SJSA1 (cell line): ENCODE measurements around the gene AKT1S1. TPM values are rescaled to one million over a fixed set of nuclear protein-coding genes. Genes with fewer than 3 reads are reported as not detected.

ENCODE experiments used
- DNase-seq, 2 experiments: peaks; one replicate each; pipeline ENCODE4 v3.0.0-alpha.2; 2015 to 2020; ENCODE audit warnings: low spot score in 2 of 2, low read depth in 1 of 2
- H3K27ac ChIP-seq: fragments of 250-450 bp; sonication (Bioruptor Pico); 2 replicates; pipeline ENCODE4 v1.5.1; 2020; ENCODE audit warnings: mild to moderate bottlenecking, moderate library complexity
- H3K27me3 ChIP-seq: fragments of 250-450 bp; sonication (Bioruptor Pico); replicated peaks from 2 replicates; pipeline ENCODE4 v1.5.1; 2020; ENCODE audit warnings: mild to moderate bottlenecking, moderate library complexity
- H3K36me3 ChIP-seq: fragments of 250-450 bp; sonication (Bioruptor Pico); 2 replicates; pipeline ENCODE4 v1.5.1; 2020; ENCODE audit warnings: mild to moderate bottlenecking
- H3K4me1 ChIP-seq: fragments of 250-450 bp; sonication (Bioruptor Pico); replicated peaks from 2 replicates; pipeline ENCODE4 v1.6.1; 2021; ENCODE audit warnings: mild to moderate bottlenecking
- H3K4me3 ChIP-seq: fragments of 250-450 bp; sonication (Bioruptor Pico); 2 replicates; pipeline ENCODE4 v1.5.1; 2020; ENCODE audit warnings: mild to moderate bottlenecking
- H3K9me3 ChIP-seq: fragments of 250-450 bp; sonication (Bioruptor Pico); replicated peaks from 2 replicates; pipeline ENCODE4 v1.5.1; 2020; ENCODE audit warnings: mild to moderate bottlenecking
- total RNA-seq: library from RNA; depleted of rRNA; stranded (reverse); fragments of >200 nt; shearing (Covaris generic); gene quantifications from 2 replicates; pipeline ENCODE4 v1.2.3, GENCODE V29; 2014

Gene AKT1S1
- total RNA-seq, 1 experiment from 2014 or later: 8.8 TPM

- no peaks in the 10 kb centered on the region for H3K9me3 ChIP-seq
- H3K27ac ChIP-seq: no peak overlapping the region
- peaks cover 42% of the 10 kb centered on the region for H3K4me1 ChIP-seq
- H3K4me3 ChIP-seq: no peak overlapping the region
- H3K27me3 ChIP-seq: no peaks in the 10 kb centered on the region
- peaks cover 56% of the 10 kb centered on the region for H3K36me3 ChIP-seq
- no peak for DNase-seq
Observed at GRCh38 chr19:49853852-49854377, 23.2 kb downstream of the AKT1S1 start.

DNA sequence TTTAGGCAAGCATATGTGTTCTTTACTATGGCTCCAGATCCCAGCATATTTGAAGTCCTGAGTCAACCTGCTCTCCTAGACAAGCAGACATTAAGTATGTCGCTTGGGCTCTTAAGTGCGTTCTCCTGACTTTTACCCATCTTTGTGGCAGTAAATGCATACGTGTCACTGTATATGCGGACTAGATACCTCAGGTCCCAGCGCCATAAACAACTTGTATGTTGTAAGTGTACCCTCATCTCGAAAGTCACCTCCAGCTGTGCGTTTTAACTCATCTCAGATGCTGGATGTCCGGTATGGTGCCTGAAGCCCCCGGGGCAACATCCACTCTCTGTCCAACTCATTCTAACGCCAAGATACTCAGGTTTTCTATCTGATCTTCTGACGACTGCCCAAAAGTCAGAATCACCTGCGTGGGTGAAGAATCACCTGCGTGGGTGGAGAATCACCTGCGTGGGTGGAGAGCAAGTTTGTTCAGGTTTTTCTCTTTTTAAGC, 24.5 kb downstream of the AKT1S1 start:
- H3K27me3 ChIP-seq: no peaks in the 10 kb centered on the region
- peaks cover 42% of the 10 kb centered on the region for H3K4me1 ChIP-seq
- H3K36me3 ChIP-seq: peaks cover 44% of the 10 kb centered on the region
- H3K4me3 ChIP-seq: peak overlapping the region; percentile 84; the same call in 1 of the 2 replicates
- no peak for DNase-seq
- H3K9me3 ChIP-seq: no peaks in the 10 kb centered on the region
- no peak overlapping the region for H3K27ac ChIP-seq

DNA sequence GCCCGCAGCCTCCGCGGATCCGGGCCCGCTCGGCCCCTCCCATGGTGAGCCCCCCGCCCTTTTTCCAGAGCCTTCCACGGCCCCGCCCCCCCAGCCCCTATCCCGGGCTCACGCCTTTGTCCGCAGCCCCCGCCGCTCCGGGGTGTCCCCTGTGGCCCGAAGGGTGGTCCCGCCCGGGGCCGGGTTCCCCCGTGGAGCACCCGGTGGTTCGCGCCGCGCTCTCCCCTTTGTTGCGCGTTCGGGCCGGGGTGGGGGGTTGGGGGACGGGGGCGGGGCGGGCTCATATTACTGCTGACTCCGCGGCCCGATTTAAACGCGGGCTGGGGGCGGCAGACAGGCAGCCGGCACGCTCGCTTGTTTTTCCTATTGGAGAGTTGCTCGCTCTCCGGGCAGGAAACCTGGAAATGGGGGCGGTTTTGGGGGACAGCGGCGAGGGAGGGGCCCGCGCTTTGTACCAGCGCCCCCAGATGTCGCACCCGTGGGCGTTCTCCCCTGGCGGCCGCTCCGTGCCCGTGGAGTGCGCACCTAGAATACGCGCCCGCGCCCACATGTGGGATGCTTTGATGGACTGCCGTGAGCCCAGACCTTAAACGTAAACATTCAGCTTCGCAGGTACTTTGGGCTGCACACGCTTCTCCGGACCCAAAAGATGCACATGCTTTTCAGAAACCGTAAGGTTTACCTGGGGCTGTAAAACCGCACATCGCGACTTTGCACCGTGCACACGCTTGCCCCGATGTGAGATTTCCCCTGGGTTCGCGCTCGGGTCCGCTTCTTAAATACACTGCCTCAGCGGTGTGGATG, 25.5 kb downstream of the AKT1S1 start:
- no peaks in the 10 kb centered on the region for H3K27me3 ChIP-seq
- H3K27ac ChIP-seq: no peak overlapping the region; the same call in 1 of the 2 replicates
- no peak for DNase-seq

DNA sequence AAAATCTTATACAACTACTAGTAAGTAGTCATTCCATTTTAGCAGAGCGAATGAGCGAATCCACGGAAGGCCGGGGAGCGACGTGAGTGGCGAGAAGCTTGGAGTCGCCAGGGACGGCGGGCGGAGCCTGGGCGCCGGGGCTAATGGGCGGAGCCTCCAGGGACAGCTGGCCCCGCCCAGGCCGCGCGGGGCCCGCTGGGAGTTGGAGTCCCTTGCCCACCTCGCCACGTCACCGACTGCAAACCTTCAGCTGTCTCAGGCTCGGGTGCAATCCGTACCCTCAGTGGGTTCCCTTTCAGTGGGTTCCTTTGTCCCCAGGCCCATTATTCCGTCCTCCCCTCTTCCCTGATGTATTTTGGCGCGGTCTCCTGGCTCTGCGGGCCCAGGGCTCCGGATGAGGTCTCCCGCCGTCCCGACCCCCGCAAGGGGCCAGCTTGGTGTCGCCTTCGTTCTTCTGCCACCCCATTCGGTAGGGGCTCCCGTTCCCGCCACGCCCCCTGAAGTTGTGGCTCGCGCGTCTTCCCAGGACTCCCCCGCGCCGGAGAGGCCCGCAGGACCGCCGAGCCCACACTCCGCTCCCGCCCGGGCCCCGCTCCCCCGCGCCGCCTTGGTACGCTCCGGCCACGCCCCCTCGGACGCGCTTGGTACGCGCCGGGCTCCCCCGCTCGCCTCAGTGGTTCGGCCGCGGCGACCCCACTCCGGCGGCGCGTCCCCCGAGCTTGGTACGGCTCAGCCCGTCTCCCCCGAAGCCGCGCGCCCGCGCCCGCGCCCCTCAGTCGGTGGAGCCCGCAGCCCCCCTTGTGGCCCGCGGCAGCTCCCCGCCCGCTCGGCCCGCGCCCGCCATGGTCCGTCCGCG, 26.4 kb downstream of the AKT1S1 start, which contains the start of gene PTOV1:
Gene PTOV1, plus strand, starts transcription at position 673 of the 856 bp plus-strand sequence.
- Histone ChIP-seq H3K4me1 (peaks cover 42% of the 10 kb centered on the region), H3K27ac (peak within 1 kb of the TSS; percentile 93), H3K4me3 (peak within 1 kb of the TSS; percentile 84)

More for the DNA sequence above, 25.5 kb downstream of the AKT1S1 start:
- H3K36me3 ChIP-seq: peaks cover 33% of the 10 kb centered on the region
- no peaks in the 10 kb centered on the region for H3K9me3 ChIP-seq
- H3K4me3 ChIP-seq: peak overlapping the region; percentile 84
- peaks cover 42% of the 10 kb centered on the region for H3K4me1 ChIP-seq

DNA sequence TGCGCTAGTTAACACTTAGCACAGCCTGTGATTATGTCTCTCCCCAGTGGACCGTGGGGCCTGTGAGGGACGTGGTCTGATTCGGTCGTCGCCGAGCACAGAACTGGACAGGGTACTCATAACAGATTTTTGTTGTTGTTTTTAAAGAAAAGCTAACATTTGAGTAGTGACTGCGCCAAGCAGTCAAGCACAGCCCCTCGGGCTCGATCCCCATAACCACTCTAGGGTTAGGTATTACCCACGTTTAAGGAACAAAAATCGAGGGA, 27.0 kb downstream of the AKT1S1 start:
- no peaks in the 10 kb centered on the region for H3K9me3 ChIP-seq
- H3K4me1 ChIP-seq: peaks cover 42% of the 10 kb centered on the region
- peak overlapping the region; percentile 93 for H3K27ac ChIP-seq
- no peaks in the 10 kb centered on the region for H3K27me3 ChIP-seq
- H3K36me3 ChIP-seq: peaks cover 20% of the 10 kb centered on the region
- H3K4me3 ChIP-seq: peak overlapping the region; percentile 84
- no peak for DNase-seq

More for the DNA sequence above, 26.4 kb downstream of the AKT1S1 start, which contains the start of gene PTOV1:
- H3K9me3 ChIP-seq: no peaks in the 10 kb centered on the region
- DNase-seq: peak; percentile 91 to 93
- no peaks in the 10 kb centered on the region for H3K27me3 ChIP-seq
- peaks cover 25% of the 10 kb centered on the region for H3K36me3 ChIP-seq

GRCh38 chr19:49849433-49850220, 27.5 kb downstream of the AKT1S1 start:
- H3K4me3 ChIP-seq: no peak overlapping the region
- DNase-seq: no peak
- H3K4me1 ChIP-seq: peaks cover 42% of the 10 kb centered on the region
- no peaks in the 10 kb centered on the region for H3K9me3 ChIP-seq
- no peak overlapping the region for H3K27ac ChIP-seq
- peaks cover 15% of the 10 kb centered on the region for H3K36me3 ChIP-seq
- H3K27me3 ChIP-seq: no peaks in the 10 kb centered on the region

GRCh38 chr19:49848938-49849337, 28.2 kb downstream of the AKT1S1 start:
- Histone ChIP-seq H3K27me3 (no peaks in the 10 kb centered on the region), H3K4me1 (peaks cover 42% of the 10 kb centered on the region), H3K9me3 (no peaks in the 10 kb centered on the region), H3K4me3 (no peak overlapping the region), H3K27ac (peak overlapping the region; percentile 19; the same call in 1 of the 2 replicates), H3K36me3 (peaks cover 8% of the 10 kb centered on the region)
- no peak for DNase-seq

DNA sequence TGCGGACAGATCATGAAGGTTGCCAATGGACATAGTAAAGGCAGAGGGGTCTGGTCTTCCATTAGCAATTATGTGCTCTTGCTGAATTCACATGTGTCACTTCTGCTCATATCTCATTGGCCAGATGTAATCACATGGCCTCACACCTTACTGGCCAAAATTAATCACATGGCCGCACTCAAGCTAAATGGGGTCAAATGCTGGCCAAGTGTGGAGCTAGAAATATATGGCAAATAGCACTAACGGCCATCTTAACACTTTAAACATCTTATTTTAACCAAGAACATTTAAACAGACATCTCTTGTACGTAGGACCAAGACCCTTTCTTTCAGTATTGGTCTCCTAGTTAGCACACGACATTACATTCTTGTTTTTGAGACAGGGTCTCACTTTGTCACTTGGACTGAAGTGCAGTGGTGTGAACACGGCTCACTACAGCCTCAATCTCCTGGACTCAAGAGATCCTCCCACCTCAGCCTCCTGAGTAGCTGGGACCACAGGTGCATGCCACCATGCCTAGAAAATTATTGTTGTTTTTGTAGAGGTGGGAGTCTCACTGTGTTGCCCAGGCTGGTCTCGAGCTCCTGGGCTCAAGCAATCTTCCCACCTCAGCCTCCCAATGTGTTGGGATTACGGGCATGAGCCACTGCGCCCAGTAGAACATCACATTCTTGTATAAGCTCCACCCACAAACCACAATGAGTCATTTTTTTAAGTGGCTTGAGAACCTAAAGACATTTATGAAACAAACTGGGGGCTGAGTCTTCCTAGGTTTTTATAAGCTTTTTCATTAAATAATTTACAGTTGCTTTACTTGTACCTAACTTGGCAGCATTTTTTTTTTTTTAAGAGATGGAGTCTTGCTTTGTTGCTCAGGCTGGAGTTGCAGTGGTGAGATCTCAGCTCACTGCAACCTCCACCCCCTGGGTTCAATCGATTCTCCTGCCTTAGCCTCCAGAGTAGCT, 29.1 kb downstream of the AKT1S1 start:
- Histone ChIP-seq H3K4me3 (no peak overlapping the region), H3K27me3 (no peaks in the 10 kb centered on the region), H3K9me3 (no peaks in the 10 kb centered on the region), H3K36me3 (peaks cover 5% of the 10 kb centered on the region; the same call in 1 of the 2 replicates), H3K27ac (peak overlapping the region; percentile 19), H3K4me1 (peaks cover 35% of the 10 kb centered on the region)
- DNase-seq: peak; percentile 76 to 81

DNA sequence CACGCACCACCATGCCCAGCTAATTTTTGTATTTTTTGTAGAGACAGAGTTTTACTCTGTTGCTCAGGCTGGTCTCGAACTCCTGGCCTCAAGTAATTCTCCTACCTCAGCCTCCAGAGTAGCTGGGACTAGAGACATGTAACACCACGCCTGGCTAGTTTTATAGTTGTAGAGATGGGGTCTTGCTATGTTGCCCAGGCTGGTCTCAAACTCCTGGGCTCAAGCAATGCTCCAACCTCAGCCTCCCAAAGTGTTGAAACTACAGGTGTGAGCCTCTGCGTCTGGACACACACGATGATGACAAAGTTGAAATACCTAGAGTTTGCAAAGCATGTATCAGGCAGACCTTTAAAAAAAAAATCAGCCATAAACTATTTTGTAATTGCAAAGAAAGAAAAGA, 30.7 kb downstream of the AKT1S1 start:
- DNase-seq: no peak
- Histone ChIP-seq H3K4me1 (peaks cover 23% of the 10 kb centered on the region), H3K36me3 (peaks cover 5% of the 10 kb centered on the region; the same call in 1 of the 2 replicates), H3K9me3 (no peaks in the 10 kb centered on the region), H3K4me3 (no peak overlapping the region), H3K27me3 (no peaks in the 10 kb centered on the region), H3K27ac (no peak overlapping the region)

DNA sequence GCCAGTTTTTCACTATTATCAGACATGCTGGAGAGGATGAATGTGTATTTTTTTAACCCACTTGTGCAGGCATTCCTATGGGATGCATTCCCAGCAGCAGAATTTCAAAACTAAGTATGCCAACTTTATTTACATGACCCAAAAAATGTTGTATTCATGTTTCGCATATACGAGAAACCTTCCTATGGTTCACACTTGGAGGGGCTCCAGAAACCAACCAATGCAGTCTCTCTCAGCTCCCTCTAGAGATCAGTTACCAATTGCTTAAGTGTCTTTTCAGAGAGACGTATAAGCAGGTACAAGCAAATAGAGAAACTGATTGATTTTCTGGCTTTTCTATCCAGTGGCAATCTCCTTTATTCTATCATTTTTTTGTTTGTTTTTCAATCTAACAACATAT, 31.7 kb downstream of the AKT1S1 start:
- Histone ChIP-seq H3K27me3 (no peaks in the 10 kb centered on the region), H3K9me3 (no peaks in the 10 kb centered on the region), H3K36me3 (no peaks in the 10 kb centered on the region; the same call in 1 of the 2 replicates), H3K4me1 (peaks cover 20% of the 10 kb centered on the region), H3K27ac (no peak overlapping the region), H3K4me3 (no peak overlapping the region)
- DNase-seq: no peak

DNA sequence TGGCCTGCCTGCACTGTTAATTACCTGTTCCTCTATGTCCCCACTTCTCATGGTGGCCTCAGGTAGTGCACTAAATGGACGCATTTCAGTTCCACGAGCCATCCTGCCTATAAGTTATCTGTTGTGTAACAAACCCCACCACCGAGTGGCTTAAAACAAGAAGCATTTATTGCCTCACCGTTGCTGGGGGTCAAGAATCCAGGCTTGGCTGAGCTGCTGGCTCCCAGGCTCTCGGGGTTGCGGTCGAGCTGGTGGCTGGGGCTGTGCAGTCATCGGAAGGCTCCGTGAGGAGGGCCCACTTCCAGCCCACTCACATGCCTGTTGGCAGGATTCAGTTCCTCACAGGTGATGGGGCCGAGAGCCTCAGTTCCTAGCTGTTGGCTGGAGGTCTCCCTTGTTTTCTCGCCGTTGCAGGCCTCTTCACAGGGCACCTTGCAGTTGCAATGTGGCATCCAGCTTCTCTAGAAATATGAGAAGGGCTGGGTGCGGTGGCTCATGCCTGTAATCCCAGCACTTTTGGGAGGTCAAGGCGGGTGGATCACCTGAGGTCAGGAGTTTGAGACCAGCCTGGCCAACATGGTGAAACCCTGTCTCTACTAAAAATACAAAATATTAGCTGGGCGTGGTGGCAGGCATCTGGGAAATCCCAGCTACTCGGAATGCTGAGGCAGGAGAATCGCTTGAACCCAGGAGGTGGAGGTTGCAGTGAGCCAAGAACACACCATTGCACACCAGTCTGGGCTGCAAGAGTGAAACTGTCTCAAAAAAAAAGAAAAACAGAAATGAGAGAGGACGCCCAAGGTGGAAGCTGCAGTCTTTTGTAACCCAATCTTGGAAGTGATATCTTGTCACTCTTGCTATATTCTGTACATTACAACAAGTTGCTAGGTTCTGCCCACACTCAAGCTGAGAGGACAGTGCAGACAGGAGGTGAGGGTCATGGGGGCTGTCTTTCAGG, 32.7 kb downstream of the AKT1S1 start:
- H3K4me3 ChIP-seq: no peak overlapping the region
- no peak for DNase-seq

More for the DNA sequence above, 32.7 kb downstream of the AKT1S1 start:
- Histone ChIP-seq H3K27ac (no peak overlapping the region), H3K4me1 (peaks cover 17% of the 10 kb centered on the region), H3K9me3 (no peaks in the 10 kb centered on the region), H3K36me3 (peaks cover 5% of the 10 kb centered on the region), H3K27me3 (no peaks in the 10 kb centered on the region)
